ENCODE results near the gene IGFBP2.

- no peak for TF ChIP-seq EZH2 (IDR thresholded peaks at IDR 0.05; ENCODE audit: borderline replicate concordance, insufficient read depth, low read depth, low read length, poor library complexity, severe bottlenecking)
- no peak for TF ChIP-seq CTCF (IDR thresholded peaks at IDR 0.05)
Observed at GRCh38 chr2:216622526-216622925, 10.7 kb upstream of the IGFBP2 start.
